H1 (cell line): ENCODE results near the gene TSPAN17. TPM values are rescaled to one million over a fixed set of nuclear protein-coding genes. Genes with fewer than 3 reads are reported as not detected.

Experiments
- EP300 ChIP-seq, 2 experiments: IDR thresholded peaks; 1 replicate in 1 of 2; 2 replicates in 1 of 2; pipeline ENCODE4 v1.6.1; 2011 to 2012; ENCODE audit warnings: low read depth in 2 of 2, low read length in 2 of 2, mild to moderate bottlenecking in 2 of 2, borderline replicate concordance in 1 of 2, inconsistent platforms in 1 of 2, moderate library complexity in 1 of 2
- POLR2A ChIP-seq, 2 experiments: IDR thresholded peaks; 1 replicate in 1 of 2; 2 replicates in 1 of 2; pipeline ENCODE4 v1.6.1; 2011; ENCODE audit warnings: low read depth in 2 of 2, low read length in 2 of 2, mild to moderate bottlenecking in 2 of 2; ENCODE audit errors: control extremely low read depth in 1 of 2
- polyA plus RNA-seq, 7 experiments: library from polyadenylated mRNA; depleted of rRNA in 3 of 7; stranded (reverse) in 5 of 7; unstranded in 2 of 7; fragments of >200 nt in 5 of 7; fragments of 200-250 nt in 2 of 7; gene quantifications; 1 replicate in 5 of 7; 2 replicates in 1 of 7; 4 replicates in 1 of 7; pipeline versions ENCODE4 v1.2.1 to v1.2.3, GENCODE V29; 2011 to 2013; ENCODE audit warnings: missing spikeins in 2 of 7, mixed read lengths in 2 of 7
- total RNA-seq: library from RNA; stranded (reverse); fragmentation: NEBNext Ultra II Directional; extraction: Animal tissue kit (Norgen Biotek cat#: 25700); gene quantifications from 2 replicates; pipeline ENCODE4 v1.2.1, GENCODE V29; 2021

TSPAN17 gene
- total and polyA plus RNA-seq, 2 of the 8 experiments (the other 6 are each of a cell fraction or from before 2014, with no cell fraction given), result 41.5 to 53.7 TPM

DNA sequence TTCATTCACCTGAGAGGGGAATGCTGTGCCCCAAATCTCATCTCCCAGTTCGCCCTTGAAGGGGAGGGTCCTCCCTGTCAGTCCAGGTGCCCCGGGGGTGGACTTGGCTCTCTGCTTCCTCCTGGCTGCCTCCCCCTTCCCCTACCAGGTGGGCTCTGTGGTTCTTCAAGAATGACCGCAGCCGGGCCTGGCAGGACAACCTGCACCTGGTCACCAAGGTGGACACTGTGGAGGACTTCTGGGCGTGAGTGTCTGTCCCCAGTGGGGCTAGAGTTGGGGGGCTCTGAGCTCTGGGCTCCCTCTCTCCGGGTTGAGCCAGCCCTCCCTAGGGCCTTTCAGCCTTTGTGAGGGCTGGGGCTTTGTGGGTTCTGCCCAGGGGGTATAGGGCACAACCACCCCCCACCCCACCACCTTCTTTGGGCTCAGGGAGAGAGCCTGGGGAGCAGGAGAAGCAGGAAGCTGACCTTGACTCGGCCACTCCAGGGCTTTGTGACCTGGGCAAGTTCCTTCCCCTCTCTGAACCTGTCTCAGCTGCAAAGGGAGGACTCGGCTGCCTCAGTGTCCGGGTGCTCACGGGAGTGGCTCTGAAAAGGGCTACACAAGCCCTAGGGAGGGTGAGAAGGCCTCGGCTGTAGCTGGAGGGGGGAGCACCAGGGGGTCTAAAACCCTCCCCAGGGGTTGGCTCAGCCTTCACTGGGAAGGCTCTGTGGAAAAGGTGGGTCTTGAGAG lies 3.6 kb upstream of the TSPAN17 start (continued):
- TF ChIP-seq EP300 (IDR thresholded peaks at IDR 0.05; ENCODE audit: borderline replicate concordance in 1 of 2, low read depth in 2 of 2, low read length in 2 of 2) (no peak), POLR2A (IDR thresholded peaks at IDR 0.05; ENCODE audit: control extremely low read depth in 1 of 2, low read depth in 2 of 2, low read length in 2 of 2) (no peak)
- TF ChIP-seq, all 59 proteins: peak for 0
